Stimulated activated CD8-positive, alpha-beta memory T cell treated with anti-CD3 and anti-CD28 coated beads, Interleukin-15, amount 100 ng/mL, for 4 hours (primary cell): ENCODE data around the gene TRIM3.

Source experiments
- DNase-seq, 2 donors: peaks; one replicate each; pipeline ENCODE4 v3.0.0-alpha.2; 2020; ENCODE audit warnings: low read depth in 2 of 2

Gene TRIM3

DNA sequence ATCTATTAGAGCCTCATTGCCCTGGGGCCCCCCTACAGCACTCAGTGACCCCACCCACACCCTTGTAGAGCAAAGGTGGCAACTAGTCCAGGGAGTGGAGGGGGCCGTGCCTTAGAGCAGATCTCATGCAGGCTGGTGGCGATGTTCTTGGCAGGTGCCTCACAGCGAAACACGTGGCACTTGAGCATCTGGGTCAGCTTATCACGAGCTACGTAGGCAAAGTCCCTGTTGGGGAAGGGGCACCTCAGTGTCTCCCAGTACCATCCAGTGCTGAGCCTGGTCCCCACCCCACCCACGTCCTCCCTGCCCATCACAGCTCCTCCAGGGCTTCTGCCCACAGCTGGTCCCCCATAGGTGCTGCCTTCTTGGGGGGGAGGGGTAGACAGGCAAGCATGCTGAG lies 72.3 kb downstream of the TRIM3 start:
- no peak for DNase-seq

DNA sequence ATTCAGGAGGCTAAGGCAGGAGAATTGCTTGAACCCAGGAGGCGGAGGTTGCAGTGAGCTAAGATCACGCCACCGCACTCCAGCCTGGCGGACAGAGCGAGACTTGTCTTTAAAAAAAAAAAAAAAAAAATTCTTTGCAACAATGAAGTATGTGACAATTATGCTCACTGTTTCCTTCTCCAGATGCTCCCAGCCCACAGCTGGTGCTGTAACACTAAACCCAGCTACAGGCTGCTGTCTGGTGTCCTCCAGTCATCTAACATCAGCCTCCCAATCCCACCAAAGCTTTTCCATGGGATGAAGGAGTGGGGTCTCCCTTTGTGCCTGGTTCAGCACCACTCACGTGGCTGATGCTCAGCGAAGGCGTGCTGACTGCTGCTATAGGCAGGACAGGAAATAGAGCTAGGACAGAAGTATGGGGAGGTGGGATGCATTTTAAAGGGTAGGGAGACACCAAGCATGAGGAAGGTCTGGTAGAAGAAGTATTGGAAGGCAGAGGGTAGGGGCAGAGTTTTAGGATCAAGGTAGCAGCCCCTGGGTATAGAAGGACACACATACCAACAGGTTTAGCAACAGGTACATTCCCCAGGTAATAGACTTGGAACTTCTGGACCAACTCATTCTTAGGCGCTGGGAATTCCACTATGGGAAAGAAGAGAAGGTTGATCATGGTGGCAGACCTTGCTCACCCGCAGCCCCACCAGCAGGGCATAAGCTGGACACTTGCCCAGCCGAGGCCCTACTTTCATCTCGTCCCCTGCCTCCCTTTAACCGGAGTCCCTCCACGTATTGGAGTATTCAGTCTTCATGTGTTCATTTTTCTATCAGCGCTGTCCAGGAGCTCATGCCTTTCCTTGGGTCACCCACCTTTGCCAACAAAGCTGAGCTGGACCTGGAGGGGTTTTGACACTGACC lies 73.1 kb downstream of the TRIM3 start:
- DNase-seq, result no peak
